Measurements from ENCODE around the gene PRR33.

The PRR33 gene

GRCh38 chr11:1872267-1872985 lies 19.3 kb downstream of the PRR33 start:
- H3K9ac ChIP-seq: no peak overlapping the region
- H3K79me2 ChIP-seq (ENCODE audit: insufficient read depth, low read depth): no peaks in the 10 kb centered on the region
- H3K4me3 ChIP-seq (IDR thresholded peaks at IDR 0.05; ENCODE audit: insufficient read depth, low read depth, low read length): no peak overlapping the region
- H3K4me2 ChIP-seq: no peak overlapping the region
- H3K36me3 ChIP-seq (ENCODE audit: insufficient read depth): no peaks in the 10 kb centered on the region
- no peak overlapping the region for H3K27ac ChIP-seq
- no peak for TF ChIP-seq CTCF (conservative IDR thresholded peaks at IDR 0.05; ENCODE audit: low read depth, low read length)
- no peaks in the 10 kb centered on the region for H3K4me1 ChIP-seq (ENCODE audit: low read depth, poor library complexity, severe bottlenecking)
- no peak overlapping the region for H2AFZ ChIP-seq (ENCODE audit: low read depth)
- H4K20me1 ChIP-seq (ENCODE audit: insufficient read depth): no peaks in the 10 kb centered on the region
- peaks cover 85% of the 10 kb centered on the region for H3K27me3 ChIP-seq (ENCODE audit: insufficient read depth, low read depth)

GRCh38 chr11:1871531-1871930 lies 20.2 kb downstream of the PRR33 start:
- H3K79me2 ChIP-seq (ENCODE audit: insufficient read depth, low read depth): no peaks in the 10 kb centered on the region
- H3K4me1 ChIP-seq (ENCODE audit: low read depth, poor library complexity, severe bottlenecking): no peaks in the 10 kb centered on the region
- H2AFZ ChIP-seq (ENCODE audit: low read depth): no peak overlapping the region
- H4K20me1 ChIP-seq (ENCODE audit: insufficient read depth): no peaks in the 10 kb centered on the region
- TF ChIP-seq CTCF (conservative IDR thresholded peaks at IDR 0.05; ENCODE audit: low read depth, low read length): no peak
- peaks cover 85% of the 10 kb centered on the region for H3K27me3 ChIP-seq (ENCODE audit: insufficient read depth, low read depth)
- H3K4me2 ChIP-seq: no peak overlapping the region
- no peaks in the 10 kb centered on the region for H3K36me3 ChIP-seq (ENCODE audit: insufficient read depth)
- no peak overlapping the region for H3K4me3 ChIP-seq (IDR thresholded peaks at IDR 0.05; ENCODE audit: insufficient read depth, low read depth, low read length)
- no peak overlapping the region for H3K9ac ChIP-seq
- no peak overlapping the region for H3K27ac ChIP-seq

- no peak for TF ChIP-seq CTCF (conservative IDR thresholded peaks at IDR 0.05; ENCODE audit: low read depth, low read length)
- Histone ChIP-seq H2AFZ (ENCODE audit: low read depth) (no peak overlapping the region), H3K4me1 (ENCODE audit: low read depth, poor library complexity, severe bottlenecking) (no peaks in the 10 kb centered on the region), H3K79me2 (ENCODE audit: insufficient read depth, low read depth) (no peaks in the 10 kb centered on the region), H3K9ac (no peak overlapping the region), H3K4me3 (IDR thresholded peaks at IDR 0.05; ENCODE audit: insufficient read depth, low read depth, low read length) (no peak overlapping the region), H4K20me1 (ENCODE audit: insufficient read depth) (no peaks in the 10 kb centered on the region), H3K27ac (no peak overlapping the region), H3K27me3 (ENCODE audit: insufficient read depth, low read depth) (peaks cover 85% of the 10 kb centered on the region), H3K4me2 (no peak overlapping the region), H3K36me3 (ENCODE audit: insufficient read depth) (no peaks in the 10 kb centered on the region)
Observed at GRCh38 chr11:1870721-1871466, 20.8 kb downstream of the PRR33 start.

- no peak overlapping the region for H3K9ac ChIP-seq
- H3K4me2 ChIP-seq: no peak overlapping the region
- no peaks in the 10 kb centered on the region for H3K4me1 ChIP-seq (ENCODE audit: low read depth, poor library complexity, severe bottlenecking)
- no peak overlapping the region for H2AFZ ChIP-seq (ENCODE audit: low read depth)
- no peaks in the 10 kb centered on the region for H4K20me1 ChIP-seq (ENCODE audit: insufficient read depth)
- TF ChIP-seq CTCF (conservative IDR thresholded peaks at IDR 0.05; ENCODE audit: low read depth, low read length): no peak
- no peaks in the 10 kb centered on the region for H3K36me3 ChIP-seq (ENCODE audit: insufficient read depth)
- peaks cover 85% of the 10 kb centered on the region for H3K27me3 ChIP-seq (ENCODE audit: insufficient read depth, low read depth)
- H3K27ac ChIP-seq: no peak overlapping the region
- H3K4me3 ChIP-seq (IDR thresholded peaks at IDR 0.05; ENCODE audit: insufficient read depth, low read depth, low read length): no peak overlapping the region
- no peaks in the 10 kb centered on the region for H3K79me2 ChIP-seq (ENCODE audit: insufficient read depth, low read depth)
Observed at GRCh38 chr11:1870326-1870696, 21.4 kb downstream of the PRR33 start.
